Epithelial cell of esophagus (primary cell): ENCODE results near the gene PIK3R6.

Experiments
- DNase-seq: peaks from one replicate; pipeline ENCODE4 v3.0.0; 2010; ENCODE audit warnings: low read depth
- H3K4me3 ChIP-seq: 2 replicates; pipeline ENCODE4 v1.5.1; 2011; ENCODE audit warnings: mild to moderate bottlenecking, low read length, control low read depth
- TF ChIP-seq, protein P1 (sequence below): IDR thresholded peaks from 2 replicates; pipeline ENCODE4 v1.5.1; 2011; ENCODE audit warnings: low read depth, mild to moderate bottlenecking, low read length, control low read depth, inconsistent platforms; ENCODE audit not compliant: insufficient read depth; ENCODE audit errors: missing control alignments

PIK3R6 gene

DNA sequence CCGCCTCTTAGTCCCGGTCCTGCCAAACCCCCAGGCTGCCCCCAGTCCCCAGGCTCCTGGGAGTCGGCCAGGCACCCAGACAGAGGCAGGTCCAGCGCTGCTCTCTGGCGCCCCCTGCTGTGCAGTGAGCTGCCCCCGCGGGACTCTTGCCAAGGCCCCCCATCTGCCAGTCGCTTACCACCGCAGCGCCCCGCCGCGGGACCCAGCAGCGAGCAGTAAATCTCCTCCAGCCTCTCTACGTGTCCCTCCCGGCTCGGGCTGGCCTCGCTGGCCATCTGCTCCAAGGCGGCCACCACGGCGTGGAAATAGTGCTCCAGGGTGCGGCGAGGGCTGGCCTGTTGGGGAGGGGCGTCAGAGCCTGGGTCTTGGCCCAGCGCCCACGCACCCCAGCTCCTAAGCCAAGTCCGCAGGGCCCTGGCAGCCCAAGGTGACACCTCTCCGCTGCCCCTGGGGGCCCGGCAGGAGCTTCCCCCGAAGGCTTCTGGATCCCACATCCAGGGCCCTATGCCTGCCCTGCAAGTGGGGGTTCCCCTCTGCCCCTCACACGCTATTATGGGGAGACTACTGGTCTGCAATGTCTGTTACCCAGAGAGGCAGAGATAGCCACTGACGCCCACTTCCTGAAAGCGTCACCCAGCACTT lies 34.6 kb downstream of the PIK3R6 start:
- no peak for DNase-seq
- no peak overlapping the region for H3K4me3 ChIP-seq
- TF ChIP-seq, protein P1, sequence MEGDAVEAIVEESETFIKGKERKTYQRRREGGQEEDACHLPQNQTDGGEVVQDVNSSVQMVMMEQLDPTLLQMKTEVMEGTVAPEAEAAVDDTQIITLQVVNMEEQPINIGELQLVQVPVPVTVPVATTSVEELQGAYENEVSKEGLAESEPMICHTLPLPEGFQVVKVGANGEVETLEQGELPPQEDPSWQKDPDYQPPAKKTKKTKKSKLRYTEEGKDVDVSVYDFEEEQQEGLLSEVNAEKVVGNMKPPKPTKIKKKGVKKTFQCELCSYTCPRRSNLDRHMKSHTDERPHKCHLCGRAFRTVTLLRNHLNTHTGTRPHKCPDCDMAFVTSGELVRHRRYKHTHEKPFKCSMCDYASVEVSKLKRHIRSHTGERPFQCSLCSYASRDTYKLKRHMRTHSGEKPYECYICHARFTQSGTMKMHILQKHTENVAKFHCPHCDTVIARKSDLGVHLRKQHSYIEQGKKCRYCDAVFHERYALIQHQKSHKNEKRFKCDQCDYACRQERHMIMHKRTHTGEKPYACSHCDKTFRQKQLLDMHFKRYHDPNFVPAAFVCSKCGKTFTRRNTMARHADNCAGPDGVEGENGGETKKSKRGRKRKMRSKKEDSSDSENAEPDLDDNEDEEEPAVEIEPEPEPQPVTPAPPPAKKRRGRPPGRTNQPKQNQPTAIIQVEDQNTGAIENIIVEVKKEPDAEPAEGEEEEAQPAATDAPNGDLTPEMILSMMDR = no peak

GRCh38 chr17:8831234-8831849 lies 36.1 kb downstream of the PIK3R6 start:
- TF ChIP-seq, protein P1 = no peak
- DNase-seq = no peak
- no peak overlapping the region for H3K4me3 ChIP-seq

DNA sequence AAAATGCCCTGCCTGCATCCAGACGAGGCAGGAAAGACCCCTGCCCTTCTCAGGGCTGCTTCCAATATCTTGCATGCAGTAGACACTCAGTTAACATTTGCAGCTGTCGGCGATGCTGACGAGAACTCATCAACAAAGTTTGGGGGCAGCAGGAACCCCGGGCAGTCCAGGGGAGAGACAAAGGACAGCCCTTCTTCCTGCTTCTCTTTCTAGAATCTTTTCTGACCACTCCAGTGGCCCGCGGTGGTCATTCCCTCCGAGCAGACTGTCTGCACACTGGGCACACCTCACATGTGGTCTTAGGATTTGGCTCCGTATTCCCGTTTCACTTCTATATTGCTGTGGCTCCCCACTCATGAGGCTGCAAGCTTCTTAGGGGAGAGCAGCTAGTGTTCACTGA lies 37.3 kb downstream of the PIK3R6 start:
- DNase-seq = no peak
- TF ChIP-seq, protein P1 = no peak

DNA sequence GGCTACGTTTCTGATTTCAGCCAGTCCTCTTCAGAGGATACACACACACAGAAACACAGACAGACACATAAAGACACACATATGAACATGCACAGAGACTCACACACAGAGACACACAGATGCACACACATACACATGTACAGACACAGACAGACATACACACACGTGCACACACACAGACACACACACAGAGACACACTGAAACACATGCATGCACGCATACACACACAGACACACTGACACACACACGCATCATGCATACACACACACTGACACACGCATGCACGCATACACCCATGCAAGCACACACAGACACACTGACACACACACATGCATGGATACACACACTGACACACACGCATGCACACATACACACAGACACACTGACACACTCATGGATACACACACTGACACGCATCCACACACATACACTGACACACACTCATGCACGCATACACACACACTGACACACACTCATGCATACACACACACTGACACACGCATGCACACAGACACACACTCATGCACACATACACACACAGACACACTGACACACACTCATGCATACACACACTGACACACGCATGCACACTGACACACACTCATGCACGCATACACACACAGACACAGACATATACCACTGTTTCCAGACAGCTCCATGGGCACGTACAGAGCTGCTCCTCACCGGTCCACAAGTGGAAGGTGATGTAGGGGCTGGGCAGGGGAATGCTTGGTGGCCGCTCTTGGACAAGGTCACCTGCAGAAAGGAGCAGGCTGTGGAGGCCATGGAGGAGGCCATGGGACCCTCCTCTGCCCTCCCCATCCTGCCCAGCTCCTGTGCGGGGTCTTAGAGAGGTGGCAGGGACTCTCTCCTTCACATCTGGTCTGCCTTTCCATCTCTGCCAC lies 38.2 kb downstream of the PIK3R6 start:
- H3K4me3 ChIP-seq = no peak overlapping the region
- no peak for DNase-seq
- TF ChIP-seq, protein P1 = no peak

More for the DNA sequence above, 37.3 kb downstream of the PIK3R6 start:
- no peak overlapping the region for H3K4me3 ChIP-seq

GRCh38 chr17:8828517-8828875 lies 39.0 kb downstream of the PIK3R6 start:
- TF ChIP-seq, protein P1 = no peak
- no peak for DNase-seq
- no peak overlapping the region for H3K4me3 ChIP-seq

DNA sequence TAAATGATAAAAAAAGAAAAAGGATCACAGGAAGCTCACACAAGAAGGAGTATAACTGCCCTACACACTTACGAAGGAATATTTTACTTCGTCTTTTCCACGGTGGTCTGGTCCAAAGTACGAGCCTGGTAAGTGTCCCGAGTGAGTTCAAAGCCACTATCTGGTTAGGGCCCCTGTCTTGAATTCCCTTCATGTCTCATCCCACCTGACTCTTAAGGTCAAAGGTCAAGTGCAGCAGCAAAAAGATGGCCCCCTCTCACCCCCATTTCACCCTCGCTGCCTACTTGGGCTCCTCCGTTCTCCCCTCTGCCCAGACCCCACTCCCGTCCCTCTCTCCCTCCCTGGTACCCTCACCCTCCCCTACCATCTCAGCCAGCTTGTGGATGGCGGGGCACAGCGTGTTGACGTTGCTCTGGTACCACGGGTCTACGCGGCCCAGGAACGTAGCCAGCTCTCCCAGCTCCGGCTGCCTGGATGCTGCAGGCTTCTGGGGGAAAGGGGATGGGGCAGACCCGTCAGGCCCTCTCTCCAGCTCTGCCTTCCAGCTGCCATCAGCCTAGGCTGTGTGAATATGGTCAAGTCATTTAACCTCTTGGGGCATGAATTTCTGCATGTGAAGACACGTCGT lies 40.6 kb downstream of the PIK3R6 start:
- TF ChIP-seq, protein P1 = no peak

More for the DNA sequence above, 40.6 kb downstream of the PIK3R6 start:
- no peak overlapping the region for H3K4me3 ChIP-seq
- DNase-seq = no peak
